Spleen (tissue), 7 donors: ENCODE results near the gene SMIM33.

Experiments
- CTCF ChIP-seq, 11 experiments: fragments of 200-600 bp in 7 of 11; fragments of 450-650 bp in 4 of 11; sonication (generic) in 4 of 11; IDR thresholded peaks in 8 of 11; conservative IDR thresholded peaks in 3 of 11; 1 replicate in 7 of 11; 2 replicates in 4 of 11; pipeline versions ENCODE4 v1.4.0 to v1.8.0; 2016 to 2021; ENCODE audit warnings: antibody characterized with exemption in 11 of 11, inconsistent platforms in 4 of 11, mild to moderate bottlenecking in 1 of 11
- POLR2A ChIP-seq, 3 donors: fragments of 450-650 bp; IDR thresholded peaks; one replicate each; pipeline ENCODE4 v1.5.1; 2017; ENCODE audit warnings: antibody characterized with exemption in 3 of 3, mild to moderate bottlenecking in 1 of 3
- donor health status: DM: no; HTN: no; CAD: no; lungs with moderate emphysema.
- donor health status: DM: no; HTN: no; CAD: no.
- donor health status: DM: no; HTN: no; CAD: no.

GRCh38 chr5:139461176-139461575 lies 9.6 kb upstream of the SMIM33 start:
- TF ChIP-seq CTCF (IDR thresholded peaks at IDR 0.05 in 8 of 11, conservative IDR thresholded peaks at IDR 0.05 in 3 of 11) (no peak), POLR2A (IDR thresholded peaks at IDR 0.05) (no peak)
